Neuronal stem cell (in vitro differentiated cells): Measurements from ENCODE around the gene CD8B2.
"Not testable (repeated sequence)": the region's sequence is repeated elsewhere in the genome, so short reads cannot be mapped to it uniquely, and the experiment has no call there.

Experiments used
- DNase-seq: peaks from one replicate; pipeline ENCODE4 v3.0.0-alpha.2; 2013; ENCODE audit warnings: low spot score
- H2AFZ ChIP-seq: one replicate; pipeline ENCODE4 v1.6.1; 2013; ENCODE audit warnings: mild to moderate bottlenecking, low read length, inconsistent platforms
- H2AK5ac ChIP-seq: 2 replicates; pipeline ENCODE4 v1.6.1; 2013; ENCODE audit warnings: low read depth, mild to moderate bottlenecking, inconsistent platforms, low read length, moderate library complexity, mixed read lengths
- H2BK120ac ChIP-seq: 2 replicates; pipeline ENCODE4 v1.6.1; 2013; ENCODE audit warnings: low read depth, mild to moderate bottlenecking, inconsistent platforms, low read length, moderate library complexity, mixed read lengths
- H2BK12ac ChIP-seq: one replicate; pipeline ENCODE4 v1.6.1; 2013; ENCODE audit warnings: low read length, inconsistent platforms
- H2BK15ac ChIP-seq: 2 replicates; pipeline ENCODE4 v1.6.1; 2013; ENCODE audit warnings: mild to moderate bottlenecking, low read length, inconsistent platforms, mixed read lengths
- H2BK5ac ChIP-seq: one replicate; pipeline ENCODE4 v1.6.1; 2013; ENCODE audit warnings: inconsistent platforms, mild to moderate bottlenecking, low read length, moderate library complexity
- H3K14ac ChIP-seq: one replicate; pipeline ENCODE4 v1.6.1; 2013; ENCODE audit warnings: low read length, inconsistent platforms
- H3K18ac ChIP-seq: 2 replicates; pipeline ENCODE4 v1.6.1; 2013; ENCODE audit warnings: low read length, inconsistent platforms
- H3K23ac ChIP-seq: 2 replicates; pipeline ENCODE4 v1.6.1; 2013; ENCODE audit warnings: low read depth, mild to moderate bottlenecking, mixed read lengths, low read length, inconsistent platforms; ENCODE audit not compliant: poor library complexity
- H3K27ac ChIP-seq: replicated peaks from 3 replicates; pipeline ENCODE4 v1.5.1; 2013; ENCODE audit warnings: low read length, inconsistent platforms
- H3K27me3 ChIP-seq, 3 experiments: 2 replicates each; pipeline ENCODE4 v1.6.1; 2013; ENCODE audit warnings: low read length in 3 of 3, mild to moderate bottlenecking in 2 of 3, inconsistent platforms in 1 of 3, low read depth in 1 of 3, mixed read lengths in 1 of 3, moderate library complexity in 1 of 3; ENCODE audit not compliant: control insufficient read depth in 3 of 3, insufficient read depth in 3 of 3
- H3K36me3 ChIP-seq, 2 donors: replicated peaks in 1 of 2; 2 replicates each; pipeline ENCODE4 v1.6.1; 2013; ENCODE audit warnings: low read length in 2 of 2; ENCODE audit not compliant: control insufficient read depth in 2 of 2, insufficient read depth in 2 of 2
- H3K4ac ChIP-seq: 2 replicates; pipeline ENCODE4 v1.6.1; 2013; ENCODE audit warnings: inconsistent platforms, mild to moderate bottlenecking, low read length, moderate library complexity
- H3K4me1 ChIP-seq, 2 donors: 1 replicate in 1 of 2; 2 replicates in 1 of 2; pipeline ENCODE4 v1.6.1; 2013; ENCODE audit warnings: low read length in 2 of 2, low read depth in 1 of 2; ENCODE audit not compliant: control insufficient read depth in 2 of 2, insufficient read depth in 1 of 2
- H3K4me2 ChIP-seq: one replicate; pipeline ENCODE4 v1.6.1; 2013; ENCODE audit warnings: mild to moderate bottlenecking, low read length, inconsistent platforms; ENCODE audit not compliant: insufficient read depth, poor library complexity, severe bottlenecking
- H3K4me3 ChIP-seq, 2 donors: 2 replicates each; pipeline ENCODE4 v1.5.1; 2013; ENCODE audit warnings: low read length in 2 of 2, mild to moderate bottlenecking in 2 of 2, inconsistent platforms in 1 of 2, moderate library complexity in 1 of 2
- H3K79me1 ChIP-seq: one replicate; pipeline ENCODE4 v1.6.1; 2013; ENCODE audit warnings: low read depth, mild to moderate bottlenecking, inconsistent platforms, low read length, moderate library complexity
- H3K9ac ChIP-seq: one replicate; pipeline ENCODE4 v1.6.1; 2013; ENCODE audit warnings: mild to moderate bottlenecking, low read depth, low read length, inconsistent platforms; ENCODE audit not compliant: poor library complexity
- H3K9me3 ChIP-seq, 2 donors: replicated peaks in 1 of 2; 2 replicates each; pipeline versions ENCODE3 to v1.6.1; 2013; ENCODE audit warnings: low read length in 2 of 2, mild to moderate bottlenecking in 2 of 2, inconsistent platforms in 1 of 2, low read depth in 1 of 2, mixed read lengths in 1 of 2, moderate library complexity in 1 of 2; ENCODE audit not compliant: control insufficient read depth in 2 of 2, insufficient read depth in 1 of 2
- H4K8ac ChIP-seq: one replicate; pipeline ENCODE4 v1.6.1; 2013; ENCODE audit warnings: low read depth, mild to moderate bottlenecking, inconsistent platforms, low read length, moderate library complexity
- H4K91ac ChIP-seq: one replicate; pipeline ENCODE4 v1.6.1; 2013; ENCODE audit warnings: low read length, low read depth, mild to moderate bottlenecking, inconsistent platforms; ENCODE audit not compliant: poor library complexity
- WGBS, 2 donors: extraction: QIAGEN DNeasy Blood & Tissue Kit; methylation state at CpG; one replicate each; pipeline ENCODE4 v1.1.7; 2013; ENCODE audit warnings: missing lambda C conversion rate in 2 of 2, mixed read lengths in 1 of 2; ENCODE audit not compliant: insufficient read length in 2 of 2, insufficient replicate concordance in 1 of 2; ENCODE audit errors: extremely low coverage in 2 of 2; 5-methylcytosine and 5-hydroxymethylcytosine counted together

The CD8B2 gene

GRCh38 chr2:106559786-106560185 is 72.6 kb downstream of the CD8B2 start:
- no CpG with 5 or more reads among the region's 3 CpGs for WGBS, 2 donors
- H3K36me3 ChIP-seq = not testable (repeated sequence)

DNA sequence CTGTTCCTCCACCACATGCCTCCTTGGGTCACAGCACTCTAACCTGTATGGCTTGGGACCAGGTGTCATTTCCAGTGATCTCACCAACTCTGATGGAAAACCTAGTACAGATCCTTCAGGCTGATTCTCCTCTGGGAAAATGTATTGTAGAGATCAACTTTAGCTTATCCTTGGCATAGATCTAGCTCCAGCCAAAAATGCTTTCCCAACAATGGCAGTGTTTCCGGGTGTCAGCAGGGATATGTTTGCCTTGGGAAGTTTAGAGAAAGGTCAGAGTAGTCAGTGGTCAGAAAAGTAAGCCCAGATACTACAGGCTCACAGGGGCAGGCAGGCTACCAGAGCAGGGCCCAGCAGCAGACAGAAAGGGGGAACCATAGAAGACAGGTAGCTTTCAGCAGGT is 73.6 kb downstream of the CD8B2 start:
- Histone ChIP-seq H3K4me3 (peak overlapping the region in 1 of 2 donors; percentile 35), H4K8ac (no peak overlapping the region), H3K9ac (no peak overlapping the region), H2BK5ac (no peak overlapping the region), H2BK120ac (no peak overlapping the region), H2BK12ac (no peak overlapping the region), H2BK15ac (no peak overlapping the region), H3K9me3 (peaks cover 0 to 4% of the 10 kb centered on the region in 2 donors), H3K18ac (no peak overlapping the region), H3K79me1 (no peaks in the 10 kb centered on the region), H3K27me3 (no peaks in the 10 kb centered on the region), H3K4ac (no peak overlapping the region), H2AK5ac (peak overlapping the region; percentile 3), H3K4me2 (no peak overlapping the region), H3K36me3 (no peaks in the 10 kb centered on the region), H3K4me1 (no peaks in the 10 kb centered on the region), H4K91ac (peak overlapping the region; percentile 3), H3K27ac (no peak overlapping the region), H3K14ac (no peak overlapping the region), H2AFZ (no peak overlapping the region), H3K23ac (no peak overlapping the region)
- no peak for DNase-seq
- WGBS, 2 donors = no CpG with 5 or more reads among the region's 1 CpG

More at GRCh38 chr2:106559786-106560185, 72.6 kb downstream of the CD8B2 start:
- H2BK12ac ChIP-seq, H3K18ac ChIP-seq, H2BK5ac ChIP-seq, H2BK15ac ChIP-seq, DNase-seq, H3K4me1 ChIP-seq, H3K4me2 ChIP-seq, H3K9me3 ChIP-seq, H3K4ac ChIP-seq, H3K27me3 ChIP-seq, H4K91ac ChIP-seq, H2AK5ac ChIP-seq, H3K14ac ChIP-seq, H2AFZ ChIP-seq, H4K8ac ChIP-seq, H3K23ac ChIP-seq, H3K27ac ChIP-seq, H2BK120ac ChIP-seq, H3K79me1 ChIP-seq, H3K4me3 ChIP-seq, H3K9ac ChIP-seq: not testable (repeated sequence)

- no peak overlapping the region for H2BK120ac ChIP-seq
- no peak overlapping the region for H3K27ac ChIP-seq
- peak overlapping the region; percentile 50 for H2AK5ac ChIP-seq
- H3K79me1 ChIP-seq = no peaks in the 10 kb centered on the region
- H2BK15ac ChIP-seq = peak overlapping the region; percentile 51
- no peak overlapping the region for H3K18ac ChIP-seq
- H3K4me3 ChIP-seq = no peak overlapping the region
- H2BK12ac ChIP-seq = no peak overlapping the region
- peaks cover 0 to 4% of the 10 kb centered on the region in 2 donors for H3K9me3 ChIP-seq
- H3K4me1 ChIP-seq = peaks cover 0 to 4% of the 10 kb centered on the region in 2 donors
- H3K27me3 ChIP-seq = no peaks in the 10 kb centered on the region
- H3K4me2 ChIP-seq = no peak overlapping the region
- H2BK5ac ChIP-seq = no peak overlapping the region
- H3K4ac ChIP-seq = no peak overlapping the region
- no peak overlapping the region for H4K8ac ChIP-seq
- no peaks in the 10 kb centered on the region for H3K36me3 ChIP-seq
- WGBS, 2 donors = no CpG with 5 or more reads among the region's 8 CpGs
- no peak overlapping the region for H3K9ac ChIP-seq
- H4K91ac ChIP-seq = peak overlapping the region; percentile 3
- H3K14ac ChIP-seq = no peak overlapping the region
- no peak overlapping the region for H3K23ac ChIP-seq
- no peak overlapping the region for H2AFZ ChIP-seq
- DNase-seq = no peak
Observed at GRCh38 chr2:106561356-106561755, 74.2 kb downstream of the CD8B2 start.

- Histone ChIP-seq H3K18ac (no peak overlapping the region), H2BK120ac (no peak overlapping the region), H3K27me3 (no peaks in the 10 kb centered on the region), H2BK5ac (no peak overlapping the region), H4K8ac (no peak overlapping the region), H3K14ac (no peak overlapping the region), H4K91ac (no peak overlapping the region), H3K23ac (no peak overlapping the region), H3K9me3 (peaks cover 0 to 4% of the 10 kb centered on the region in 2 donors), H3K4me3 (no peak overlapping the region), H3K36me3 (no peaks in the 10 kb centered on the region), H2AFZ (no peak overlapping the region), H2BK12ac (no peak overlapping the region), H3K4me2 (no peak overlapping the region), H3K4ac (no peak overlapping the region), H3K27ac (no peak overlapping the region), H2BK15ac (no peak overlapping the region), H3K79me1 (no peaks in the 10 kb centered on the region), H2AK5ac (no peak overlapping the region), H3K4me1 (peaks cover 0 to 4% of the 10 kb centered on the region in 2 donors), H3K9ac (no peak overlapping the region)
- DNase-seq = no peak
- no CpG with 5 or more reads among the region's 4 CpGs for WGBS, 2 donors
Observed at GRCh38 chr2:106561803-106562202, 74.6 kb downstream of the CD8B2 start.
